ES-I3 (cell line): ENCODE data around the gene TBC1D7.

Source experiments
- H3K36me3 ChIP-seq: 2 replicates; pipeline ENCODE4 v1.6.1; 2013; ENCODE audit warnings: mild to moderate bottlenecking, low read length, control low read depth, moderate library complexity; ENCODE audit not compliant: insufficient read depth
- H3K4me1 ChIP-seq: 2 replicates; pipeline ENCODE4 v1.6.1; 2013; ENCODE audit warnings: mild to moderate bottlenecking, control low read depth, low read length; ENCODE audit not compliant: insufficient read depth
- H3K9ac ChIP-seq: 2 replicates; pipeline ENCODE4 v1.6.1; 2013; ENCODE audit warnings: low read depth, mild to moderate bottlenecking, low read length, moderate library complexity
- H3K9me3 ChIP-seq: 2 replicates; pipeline ENCODE4 v1.6.1; 2013; ENCODE audit warnings: mild to moderate bottlenecking, low read length, moderate library complexity; ENCODE audit not compliant: control insufficient read depth, insufficient read depth

The TBC1D7 gene

DNA sequence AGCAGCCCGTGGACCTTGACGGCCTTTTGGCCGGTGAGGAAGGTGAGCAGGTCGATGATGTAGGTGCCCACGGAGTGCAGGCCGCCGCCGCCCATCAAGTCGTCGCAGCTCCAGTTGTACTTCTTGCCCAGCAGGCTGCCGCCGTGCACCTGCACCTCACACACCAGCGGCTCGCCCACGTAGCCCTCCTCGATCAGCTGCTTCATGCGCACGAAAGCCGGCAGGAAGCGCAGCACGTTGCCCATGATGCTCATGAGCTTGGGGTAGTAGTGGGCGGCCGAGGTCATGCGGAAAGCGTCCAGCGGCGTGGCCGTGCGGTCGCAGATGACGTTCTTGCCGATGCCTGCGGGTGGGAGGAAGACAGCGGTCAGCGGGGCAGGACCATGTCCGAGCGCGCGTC lies 37.0 kb upstream of the TBC1D7 start:
- Histone ChIP-seq H3K9ac (no peak overlapping the region), H3K4me1 (peaks cover 10% of the 10 kb centered on the region), H3K9me3 (no peaks in the 10 kb centered on the region), H3K36me3 (no peaks in the 10 kb centered on the region)

DNA sequence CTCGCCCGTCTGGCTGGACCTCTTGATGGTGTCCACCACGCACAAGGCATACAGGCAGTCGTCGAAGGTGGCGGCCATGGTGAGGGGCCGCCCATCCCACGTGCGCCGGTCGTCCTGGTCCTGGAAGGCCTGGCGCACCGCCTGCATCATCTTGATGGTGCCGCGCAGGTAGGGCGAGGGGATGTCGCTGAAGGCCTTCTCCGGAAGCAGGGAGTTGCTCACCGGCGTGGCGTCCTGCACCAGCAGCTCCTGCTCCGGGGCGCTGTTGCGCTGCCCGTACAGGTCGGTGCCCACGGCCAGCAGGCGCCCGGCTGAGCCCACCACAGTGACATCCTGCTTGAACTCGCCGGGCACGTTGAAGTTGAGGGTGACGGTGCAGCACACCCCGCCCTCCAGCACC lies 36.5 kb upstream of the TBC1D7 start:
- Histone ChIP-seq H3K9me3 (no peaks in the 10 kb centered on the region), H3K9ac (no peak overlapping the region), H3K36me3 (no peaks in the 10 kb centered on the region), H3K4me1 (peaks cover 12% of the 10 kb centered on the region)

DNA sequence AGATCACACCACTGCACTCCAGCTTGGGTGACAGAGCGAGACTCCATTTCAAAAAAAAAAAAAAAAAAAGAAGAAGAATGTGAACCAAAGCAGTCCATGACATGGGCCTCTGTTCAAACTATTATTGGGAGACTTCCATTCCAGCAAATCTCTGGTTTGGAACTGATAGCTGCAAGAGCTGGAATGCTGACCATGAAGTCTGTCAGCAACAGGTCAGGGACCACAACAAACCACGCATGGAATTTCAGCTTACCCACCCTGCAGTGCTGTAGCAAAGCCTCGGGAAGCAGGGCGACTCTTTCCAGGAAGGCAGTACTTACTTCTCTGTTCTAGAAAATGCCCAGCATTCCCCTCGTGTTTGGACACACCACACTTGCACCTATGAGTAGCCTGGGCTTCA lies 34.1 kb upstream of the TBC1D7 start:
- H3K4me1 ChIP-seq = peaks cover 9% of the 10 kb centered on the region
- no peaks in the 10 kb centered on the region for H3K36me3 ChIP-seq
- H3K9me3 ChIP-seq = no peaks in the 10 kb centered on the region
- no peak overlapping the region for H3K9ac ChIP-seq

DNA sequence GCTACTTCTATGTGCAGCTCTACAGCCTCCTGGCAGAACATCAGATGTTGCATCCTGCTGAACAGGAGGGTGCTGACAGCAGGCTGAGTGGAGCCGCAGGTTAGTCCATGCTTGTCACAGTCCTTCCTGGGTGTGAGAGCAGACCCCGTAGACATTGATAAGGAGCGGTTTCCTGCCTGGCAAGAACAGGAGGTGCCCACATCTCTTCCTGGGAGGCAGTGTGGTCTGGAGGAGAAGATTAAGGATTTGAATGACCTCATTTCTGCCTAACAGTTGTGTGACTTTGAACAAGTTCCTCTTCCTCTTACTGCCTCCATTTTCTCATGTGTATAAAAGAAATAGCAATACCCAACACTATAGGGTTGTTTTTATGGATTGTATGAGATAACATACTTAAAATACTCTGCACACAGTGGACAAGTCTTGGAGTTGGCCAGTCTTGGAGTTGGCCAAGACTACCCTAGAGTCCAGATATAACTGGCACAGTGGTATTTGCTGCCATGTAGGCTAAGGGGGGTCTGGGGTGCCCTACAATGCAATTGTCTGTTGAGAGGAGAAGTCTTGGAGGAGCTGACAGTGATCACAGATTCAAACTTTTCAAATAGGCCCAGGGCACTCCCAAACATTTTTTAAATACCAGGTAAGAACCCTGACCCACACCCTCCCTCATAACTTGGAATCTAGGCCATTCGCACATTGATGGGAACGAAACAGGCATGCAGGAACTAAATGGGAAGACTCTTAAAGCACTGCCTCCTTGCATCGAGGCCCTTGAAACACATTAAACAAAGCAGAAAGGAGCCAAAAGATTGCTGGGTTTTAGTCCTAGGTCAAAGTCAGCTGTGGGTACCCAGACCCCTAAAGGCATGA lies 32.6 kb upstream of the TBC1D7 start:
- no peaks in the 10 kb centered on the region for H3K36me3 ChIP-seq
- H3K9ac ChIP-seq = no peak overlapping the region
- peaks cover 21% of the 10 kb centered on the region for H3K4me1 ChIP-seq
- H3K9me3 ChIP-seq = no peaks in the 10 kb centered on the region

DNA sequence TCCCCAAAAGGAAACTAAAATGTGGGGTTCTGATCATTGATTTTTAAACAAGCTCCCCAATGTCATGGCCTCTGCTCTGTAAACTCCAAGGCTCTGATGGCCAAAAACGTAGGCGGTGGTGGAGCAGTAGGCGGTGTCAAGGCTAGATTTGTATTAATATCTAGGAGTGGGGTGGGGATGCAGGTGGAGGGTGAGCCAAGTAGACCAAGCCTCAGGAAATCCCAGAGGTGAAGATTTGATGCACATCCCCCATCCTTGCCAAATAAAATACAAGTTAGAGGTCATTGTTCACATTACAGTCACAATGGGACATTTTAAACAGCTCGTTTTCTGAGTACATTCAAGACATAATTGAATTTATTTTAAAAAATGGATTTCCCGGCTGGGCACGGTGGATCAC lies 30.9 kb upstream of the TBC1D7 start:
- Histone ChIP-seq H3K36me3 (no peaks in the 10 kb centered on the region), H3K9me3 (no peaks in the 10 kb centered on the region), H3K9ac (no peak overlapping the region), H3K4me1 (peaks cover 37% of the 10 kb centered on the region)

DNA sequence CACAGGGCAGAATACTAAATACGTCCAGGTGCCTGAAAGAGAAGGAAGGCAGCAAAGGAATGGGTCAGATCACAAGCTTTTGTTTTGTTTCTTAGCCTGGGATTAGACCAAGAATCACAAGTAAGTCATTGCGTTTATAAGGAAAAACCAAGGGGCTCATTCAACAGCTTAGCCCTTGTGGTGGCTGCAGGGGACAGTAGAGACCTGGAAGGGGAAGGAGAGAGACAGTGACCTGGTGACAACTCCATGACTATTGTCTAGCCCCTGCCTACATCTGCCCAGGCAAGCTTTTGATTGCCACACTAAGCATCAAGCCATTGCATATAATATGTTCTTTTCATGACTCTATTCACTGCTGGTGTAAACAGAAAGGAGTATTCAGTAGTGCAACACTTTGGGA lies 30.2 kb upstream of the TBC1D7 start:
- Histone ChIP-seq H3K4me1 (peaks cover 39% of the 10 kb centered on the region), H3K9ac (no peak overlapping the region), H3K36me3 (no peaks in the 10 kb centered on the region), H3K9me3 (no peaks in the 10 kb centered on the region)

DNA sequence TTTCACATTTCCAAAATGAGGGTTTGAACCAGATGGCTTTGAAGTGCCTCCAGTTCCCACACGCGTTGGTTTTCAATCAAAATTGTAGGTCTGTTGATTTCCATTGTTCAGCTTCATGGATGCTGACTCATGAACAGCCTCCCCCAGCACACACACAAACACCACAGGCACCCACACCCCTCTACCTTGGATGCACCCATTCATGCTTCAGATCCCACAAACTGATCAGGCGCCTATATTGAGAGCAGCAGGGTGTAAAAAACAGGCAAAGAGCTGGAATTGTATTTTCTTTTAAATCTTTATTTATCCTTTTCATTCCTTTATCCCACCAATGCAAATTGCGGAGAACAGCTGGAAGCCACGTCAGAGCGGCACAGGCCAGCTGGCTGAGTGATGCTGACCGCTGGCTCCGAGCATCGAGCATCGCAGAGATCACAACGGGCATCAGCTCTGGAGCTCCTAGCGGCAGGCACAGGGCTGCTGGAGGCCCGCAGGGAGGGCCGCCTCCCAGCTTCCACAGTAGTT lies 29.3 kb upstream of the TBC1D7 start:
- Histone ChIP-seq H3K9ac (no peak overlapping the region), H3K9me3 (no peaks in the 10 kb centered on the region), H3K4me1 (peaks cover 39% of the 10 kb centered on the region), H3K36me3 (no peaks in the 10 kb centered on the region)

DNA sequence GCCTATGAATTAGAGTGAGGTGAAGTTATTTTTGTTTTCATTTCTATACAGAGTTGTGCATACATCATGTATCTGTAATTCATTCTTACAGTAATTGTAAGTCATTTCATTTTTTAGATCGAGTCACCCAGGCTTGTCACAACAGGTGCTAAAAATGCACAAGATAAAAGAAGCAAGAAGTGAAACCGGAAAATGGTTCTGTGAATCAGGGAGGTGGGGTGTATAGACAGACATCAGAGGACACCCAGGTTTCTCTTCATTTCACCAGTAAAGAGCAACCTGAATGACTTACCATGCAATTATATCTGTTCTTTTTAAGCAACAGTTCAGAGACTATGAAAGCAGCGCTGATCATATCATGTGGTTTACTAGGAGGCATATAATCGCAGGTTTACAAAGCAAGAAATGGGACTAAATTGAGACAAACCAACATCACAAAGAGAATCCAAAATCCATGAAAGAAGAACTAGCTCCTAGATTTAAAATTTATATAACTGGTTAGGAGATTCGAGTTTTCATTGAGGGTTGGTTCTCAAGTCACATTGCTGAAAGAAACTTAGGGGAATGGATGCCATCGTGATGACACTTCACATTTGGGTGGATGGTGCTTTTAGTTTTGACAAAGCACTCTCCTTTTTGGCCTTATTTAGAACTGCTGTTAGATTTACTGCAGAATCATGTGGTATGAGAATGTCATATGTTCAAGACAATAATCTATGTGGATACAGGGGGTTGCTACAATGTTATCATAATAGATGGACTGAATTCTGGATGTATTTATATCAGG lies 27.9 kb upstream of the TBC1D7 start:
- no peak overlapping the region for H3K9ac ChIP-seq
- no peaks in the 10 kb centered on the region for H3K9me3 ChIP-seq
- peaks cover 40% of the 10 kb centered on the region for H3K4me1 ChIP-seq
- no peaks in the 10 kb centered on the region for H3K36me3 ChIP-seq

DNA sequence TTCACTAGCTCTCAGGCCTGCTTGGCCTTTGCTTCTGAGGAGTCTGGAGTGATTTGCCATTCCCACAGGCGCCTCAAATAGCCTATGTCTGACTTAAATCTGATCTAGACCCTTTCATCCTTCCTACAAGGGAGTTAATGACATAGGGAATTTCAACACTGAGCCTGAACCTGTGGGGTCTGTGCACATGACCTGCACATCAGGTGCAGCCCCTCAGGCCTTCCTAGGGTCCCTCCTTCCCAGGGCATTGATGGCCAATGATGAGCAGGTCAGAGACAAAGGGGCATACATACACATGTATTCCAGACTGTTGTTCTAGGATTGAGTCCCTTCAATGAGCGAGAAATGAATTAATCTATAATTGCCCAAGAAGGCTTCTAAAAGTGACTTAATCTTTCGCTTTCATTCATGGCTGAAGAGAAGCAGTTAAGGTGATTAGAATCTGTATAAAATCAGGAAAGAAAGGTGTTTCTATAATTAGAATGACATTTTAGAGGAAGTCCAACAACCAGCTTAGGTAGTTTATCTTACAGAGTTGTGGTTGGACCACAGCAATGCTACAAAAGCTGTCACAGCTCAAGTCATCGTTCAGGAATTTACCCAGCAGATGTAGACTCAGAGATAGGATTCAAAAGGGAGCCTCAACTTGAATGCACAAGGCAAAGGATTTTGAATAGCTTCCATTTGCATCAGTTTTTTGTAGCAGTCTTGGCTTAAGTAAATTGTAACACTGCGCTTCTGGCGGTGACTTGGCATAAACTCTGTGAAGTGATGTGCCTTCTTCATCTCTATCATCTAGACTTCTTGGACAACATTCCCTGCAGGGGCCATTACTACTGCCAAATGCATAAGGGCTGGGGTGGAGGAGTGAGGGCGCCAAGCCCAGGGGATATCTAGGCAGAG lies 27.0 kb upstream of the TBC1D7 start:
- Histone ChIP-seq H3K9ac (no peak overlapping the region), H3K9me3 (no peaks in the 10 kb centered on the region), H3K36me3 (no peaks in the 10 kb centered on the region), H3K4me1 (peaks cover 45% of the 10 kb centered on the region)

DNA sequence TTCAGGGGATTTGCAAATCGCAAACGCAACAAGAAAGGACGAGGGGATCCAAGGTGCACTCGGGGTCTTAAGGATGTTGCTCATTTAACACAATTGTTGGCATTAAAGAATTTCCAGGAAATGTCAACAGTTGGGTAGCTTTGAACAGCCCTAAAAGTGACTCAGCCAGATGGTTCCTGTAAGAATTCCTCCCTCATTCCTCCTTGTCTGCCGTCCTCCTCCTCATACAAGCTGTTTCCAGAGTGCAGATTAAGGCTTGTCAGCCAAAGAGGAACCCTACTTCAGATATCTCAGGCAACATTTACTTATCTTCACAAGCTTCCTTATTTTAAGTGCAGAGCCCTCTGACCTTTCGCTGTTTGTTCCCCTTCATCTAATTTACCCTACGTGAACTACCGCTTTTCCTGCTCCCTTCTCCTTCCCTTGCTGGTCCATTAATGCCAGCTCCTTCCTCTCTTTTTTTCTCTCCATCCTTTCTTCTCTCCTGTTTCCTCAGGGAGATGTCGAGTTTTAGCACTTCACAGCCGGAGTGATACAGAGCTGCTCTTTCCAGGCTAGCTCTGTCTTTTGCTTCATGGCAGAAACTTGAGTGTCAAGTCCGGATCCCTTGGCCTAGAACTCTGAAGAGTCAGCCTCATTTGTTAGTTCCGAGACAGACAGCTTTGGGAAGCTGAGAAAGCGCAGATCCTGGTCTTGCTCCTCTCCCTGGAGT lies 26.1 kb upstream of the TBC1D7 start:
- peaks cover 43% of the 10 kb centered on the region for H3K4me1 ChIP-seq
- no peaks in the 10 kb centered on the region for H3K36me3 ChIP-seq
- no peaks in the 10 kb centered on the region for H3K9me3 ChIP-seq
- H3K9ac ChIP-seq = no peak overlapping the region

DNA sequence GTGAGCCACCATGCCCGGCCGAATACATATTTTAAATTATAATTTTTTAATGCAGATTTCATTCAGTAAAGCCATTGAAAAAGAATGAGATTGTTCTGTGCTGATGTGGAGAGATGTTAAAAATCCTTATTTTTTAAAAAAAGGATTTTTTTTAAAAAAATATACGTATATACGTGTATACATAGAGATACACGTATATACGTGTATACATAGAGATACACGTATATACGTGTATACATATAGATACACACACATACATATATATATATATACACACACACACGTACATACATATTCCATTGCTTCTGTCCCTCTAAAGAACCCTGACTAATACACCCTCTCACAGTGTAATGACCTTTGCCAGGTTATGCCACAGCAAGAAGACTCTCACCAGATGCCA lies 23.8 kb upstream of the TBC1D7 start:
- H3K9me3 ChIP-seq = no peaks in the 10 kb centered on the region
- H3K9ac ChIP-seq = no peak overlapping the region
- H3K36me3 ChIP-seq = no peaks in the 10 kb centered on the region
- H3K4me1 ChIP-seq = peaks cover 37% of the 10 kb centered on the region

DNA sequence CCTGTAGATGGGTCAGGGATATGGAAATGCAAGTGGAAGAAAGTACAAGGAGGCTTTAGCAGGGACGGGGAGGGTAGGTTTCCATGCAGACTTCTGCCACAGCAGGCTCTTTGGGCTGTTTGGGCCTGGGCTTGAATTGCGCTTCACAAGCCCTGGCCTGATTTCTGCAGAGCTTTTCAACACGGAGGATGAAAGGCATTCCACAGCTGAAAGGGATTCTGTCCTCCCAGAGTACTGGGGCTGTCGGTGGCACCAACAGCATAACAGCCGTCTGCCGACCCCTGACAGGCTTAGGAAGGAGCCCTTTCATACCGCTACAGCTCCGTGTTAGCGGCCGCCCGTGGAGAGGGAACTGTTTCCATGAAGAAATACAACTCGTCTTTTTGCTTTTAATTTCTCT lies 22.9 kb upstream of the TBC1D7 start:
- H3K9ac ChIP-seq = no peak overlapping the region
- H3K4me1 ChIP-seq = peaks cover 28% of the 10 kb centered on the region
- no peaks in the 10 kb centered on the region for H3K36me3 ChIP-seq
- no peaks in the 10 kb centered on the region for H3K9me3 ChIP-seq

DNA sequence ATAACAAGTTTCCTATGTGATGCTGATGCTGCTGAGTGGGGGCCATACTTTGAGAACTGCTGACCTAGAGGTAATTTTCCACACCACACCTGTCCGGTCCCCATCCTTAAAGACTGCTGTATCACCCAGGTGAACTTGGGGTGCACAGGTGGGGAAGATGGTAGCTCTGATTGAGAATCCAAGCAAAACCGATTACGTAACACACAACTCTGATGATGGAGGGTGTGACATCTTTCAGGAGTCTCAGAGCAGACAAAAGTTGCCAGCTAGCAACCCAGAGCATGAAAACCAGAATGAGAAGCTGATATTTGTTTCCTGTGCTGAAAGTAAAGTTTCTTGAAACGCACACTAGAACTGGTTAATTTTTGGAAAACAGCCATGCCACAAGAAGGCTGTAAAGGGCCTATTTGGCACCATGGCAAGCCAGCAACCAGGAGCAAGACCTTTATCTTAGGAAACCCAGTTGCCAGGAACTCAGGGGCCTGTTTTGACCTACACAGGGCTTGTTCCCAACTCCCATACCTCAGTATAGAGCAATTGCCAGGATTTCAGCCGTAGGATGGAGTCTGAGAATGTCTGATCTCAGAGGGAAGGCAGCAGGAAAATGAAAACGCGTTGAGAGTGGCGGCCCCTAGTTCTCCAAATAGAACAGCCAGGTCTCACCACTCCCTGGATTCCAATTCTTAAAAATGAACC lies 21.6 kb upstream of the TBC1D7 start:
- peaks cover 17% of the 10 kb centered on the region for H3K4me1 ChIP-seq
- H3K36me3 ChIP-seq = no peaks in the 10 kb centered on the region
- H3K9me3 ChIP-seq = no peaks in the 10 kb centered on the region
- H3K9ac ChIP-seq = no peak overlapping the region
